Panc1 (cell line): ENCODE measurements around the gene GPD2. TPM values are rescaled to one million over a fixed set of nuclear protein-coding genes. Genes with fewer than 3 reads are reported as not detected.

ENCODE experiments used
- ATAC-seq: fragments of 200-7000 bp; cut with Tn5 transposase; 2 replicates; pipeline ENCODE4 v1.9.1; 2020; ENCODE audit warnings: mild to moderate bottlenecking, moderate library complexity
- BruUV-seq: library from RNA; stranded (reverse); fragments of 400-500 nt; replicated peaks from 2 replicates; lab custom pipeline; 2021; lab: Mats Ljungman, UMichigan
- CTCF ChIA-PET: fragments of 300-600 bp; sonication (Branson Sonifier 250); formaldehyde crosslinking; loops from one replicate; lab custom pipeline; 2022; ENCODE audit warnings: antibody characterized with exemption; lab: Charles Lee
- POLR2A ChIA-PET: fragments of 300-600 bp; sonication (Branson Sonifier 250); formaldehyde crosslinking; loops from one replicate; lab custom pipeline; 2022; ENCODE audit warnings: antibody characterized with exemption; lab: Charles Lee
- DNase-seq: peaks from one replicate; pipeline ENCODE4 v3.0.0-alpha.2; 2010; ENCODE audit warnings: low read depth, low spot score
- H3K27ac ChIP-seq: 2 replicates; pipeline ENCODE4 v1.5.1; 2011; ENCODE audit warnings: mild to moderate bottlenecking, low read length, inconsistent platforms
- H3K27me3 ChIP-seq: fragments of 200-500 bp; sonication (Bioruptor generic); 2 replicates; pipeline ENCODE4 v1.6.0; 2014; ENCODE audit warnings: low read length, inconsistent platforms; ENCODE audit not compliant: control insufficient read depth, insufficient read depth
- H3K36me3 ChIP-seq: fragments of 200-500 bp; sonication (Bioruptor generic); 2 replicates; pipeline ENCODE4 v1.5.1; 2014; ENCODE audit warnings: inconsistent platforms, mild to moderate bottlenecking, low read length, moderate library complexity; ENCODE audit not compliant: control insufficient read depth, insufficient read depth
- H3K4me1 ChIP-seq: 2 replicates; pipeline ENCODE4 v1.5.1; 2011; ENCODE audit warnings: inconsistent platforms, mild to moderate bottlenecking, low read length, moderate library complexity; ENCODE audit not compliant: control insufficient read depth, insufficient read depth
- H3K4me3 ChIP-seq, 2 experiments: 2 replicates each; pipeline ENCODE4 v1.5.1; 2011 to 2012; ENCODE audit warnings: low read depth in 2 of 2, low read length in 2 of 2, mild to moderate bottlenecking in 2 of 2, inconsistent platforms in 1 of 2, moderate library complexity in 1 of 2
- H3K9me3 ChIP-seq: fragments of 200-500 bp; sonication (Bioruptor generic); 2 replicates; pipeline ENCODE4 v1.5.1; 2014; ENCODE audit warnings: low read depth, mild to moderate bottlenecking, inconsistent platforms, low read length, moderate library complexity; ENCODE audit not compliant: control insufficient read depth, insufficient read depth
- POLR2AphosphoS5 ChIP-seq: IDR thresholded peaks from 2 replicates; pipeline ENCODE4 v1.6.1; 2012; ENCODE audit warnings: mild to moderate bottlenecking, low read depth, low read length, moderate library complexity
- SIN3A ChIP-seq: IDR thresholded peaks from 2 replicates; pipeline ENCODE4 v1.6.1; 2012; ENCODE audit warnings: low read depth, mild to moderate bottlenecking, low read length, moderate library complexity, borderline replicate concordance; ENCODE audit not compliant: insufficient read depth
- TCF7L2 ChIP-seq: IDR thresholded peaks from 2 replicates; pipeline ENCODE4 v1.6.1; 2011; ENCODE audit warnings: mild to moderate bottlenecking, low read depth, low read length, inconsistent platforms
- in situ Hi-C: cut with HindIII; loops from 2 replicates; pipeline ENCODE4 v1.10.0; 2016; ENCODE audit warnings: low sequenced_read_pairs, low pct_unique_long_range_greater_than_20kb
- intact Hi-C: fragments of 100-400 bp; cut with micrococcal nuclease; formaldehyde crosslinking; loops from one replicate; pipeline ENCODE4 v1.10.0; 2022; ENCODE audit not compliant: unreplicated experiment
- total RNA-seq: library from RNA; stranded (reverse); gene quantifications from one replicate; pipeline ENCODE4 v1.2.1, GENCODE V29; 2021; ENCODE audit not compliant: unreplicated experiment
- TF ChIP-seq, protein P1 (sequence below): fragments of 450-650 bp; IDR thresholded peaks from 2 replicates; pipeline ENCODE4 v1.5.1; 2017; ENCODE audit warnings: mild to moderate bottlenecking
- TF ChIP-seq, protein P2 (sequence below), 2 experiments: IDR thresholded peaks; 2 replicates each; pipeline ENCODE4 v1.6.1; 2011 to 2012; ENCODE audit warnings: low read depth in 2 of 2, control low read depth in 1 of 2, low read length in 1 of 2, mild to moderate bottlenecking in 1 of 2, moderate library complexity in 1 of 2; ENCODE audit not compliant: insufficient read depth in 1 of 2

GPD2 gene
- total RNA-seq, 1 experiment from 2014 or later = 27.5 TPM

DNA sequence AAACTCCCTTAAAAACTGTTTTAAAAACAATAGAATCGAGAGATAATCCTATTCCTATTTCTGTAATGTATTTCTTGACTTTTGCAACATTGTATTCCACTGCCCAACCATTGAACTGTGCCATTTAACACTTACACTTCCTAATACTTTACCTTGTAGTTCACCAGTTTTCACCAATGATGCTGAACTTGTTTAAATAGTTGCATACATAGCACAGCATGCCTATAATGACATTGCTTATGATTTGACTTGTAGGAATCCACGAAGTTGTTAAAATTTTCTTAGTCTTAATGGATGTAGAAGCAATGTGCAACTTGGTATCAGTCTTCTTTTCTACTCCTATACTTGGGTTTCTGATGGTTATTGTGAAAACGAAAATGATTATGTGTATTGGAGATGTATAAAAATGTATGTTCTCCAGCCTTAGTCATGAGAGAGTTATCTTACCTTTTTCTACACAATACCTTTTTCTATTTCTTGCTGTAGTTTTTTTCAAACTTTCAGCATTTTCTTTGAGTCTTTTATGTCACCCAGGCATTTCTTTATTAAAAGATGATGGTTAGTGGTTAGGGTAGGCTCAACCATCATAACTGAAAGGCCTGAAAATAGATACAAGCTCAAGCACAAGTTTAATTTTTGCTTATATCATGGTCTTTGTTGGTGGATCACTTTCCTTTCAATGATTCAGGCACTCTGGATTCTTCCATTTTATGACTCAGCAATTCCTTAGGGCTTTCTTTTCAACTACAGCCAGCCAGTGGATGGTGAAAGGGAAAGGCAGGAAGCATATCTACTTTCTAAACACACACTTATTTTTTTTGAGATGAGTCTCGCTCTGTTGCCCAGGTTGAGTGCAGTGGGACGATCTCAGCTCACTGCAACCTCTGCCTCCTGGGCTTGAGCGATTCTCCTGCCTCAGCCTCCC lies 9.4 kb downstream of the GPD2 start:
- no peak overlapping the region for H3K4me3 ChIP-seq
- ATAC-seq = no peak
- H3K4me1 ChIP-seq = no peaks in the 10 kb centered on the region
- POLR2A ChIA-PET = no interaction called here
- CTCF ChIA-PET = no interaction called here
- H3K9me3 ChIP-seq = no peaks in the 10 kb centered on the region
- no TSS peak for BruUV-seq
- no peak for DNase-seq
- H3K36me3 ChIP-seq = no peaks in the 10 kb centered on the region
- no peak for TF ChIP-seq POLR2AphosphoS5
- TF ChIP-seq, protein P1, sequence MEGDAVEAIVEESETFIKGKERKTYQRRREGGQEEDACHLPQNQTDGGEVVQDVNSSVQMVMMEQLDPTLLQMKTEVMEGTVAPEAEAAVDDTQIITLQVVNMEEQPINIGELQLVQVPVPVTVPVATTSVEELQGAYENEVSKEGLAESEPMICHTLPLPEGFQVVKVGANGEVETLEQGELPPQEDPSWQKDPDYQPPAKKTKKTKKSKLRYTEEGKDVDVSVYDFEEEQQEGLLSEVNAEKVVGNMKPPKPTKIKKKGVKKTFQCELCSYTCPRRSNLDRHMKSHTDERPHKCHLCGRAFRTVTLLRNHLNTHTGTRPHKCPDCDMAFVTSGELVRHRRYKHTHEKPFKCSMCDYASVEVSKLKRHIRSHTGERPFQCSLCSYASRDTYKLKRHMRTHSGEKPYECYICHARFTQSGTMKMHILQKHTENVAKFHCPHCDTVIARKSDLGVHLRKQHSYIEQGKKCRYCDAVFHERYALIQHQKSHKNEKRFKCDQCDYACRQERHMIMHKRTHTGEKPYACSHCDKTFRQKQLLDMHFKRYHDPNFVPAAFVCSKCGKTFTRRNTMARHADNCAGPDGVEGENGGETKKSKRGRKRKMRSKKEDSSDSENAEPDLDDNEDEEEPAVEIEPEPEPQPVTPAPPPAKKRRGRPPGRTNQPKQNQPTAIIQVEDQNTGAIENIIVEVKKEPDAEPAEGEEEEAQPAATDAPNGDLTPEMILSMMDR = no peak
- no peak for TF ChIP-seq TCF7L2
- no peak for TF ChIP-seq SIN3A
- TF ChIP-seq, protein P2, sequence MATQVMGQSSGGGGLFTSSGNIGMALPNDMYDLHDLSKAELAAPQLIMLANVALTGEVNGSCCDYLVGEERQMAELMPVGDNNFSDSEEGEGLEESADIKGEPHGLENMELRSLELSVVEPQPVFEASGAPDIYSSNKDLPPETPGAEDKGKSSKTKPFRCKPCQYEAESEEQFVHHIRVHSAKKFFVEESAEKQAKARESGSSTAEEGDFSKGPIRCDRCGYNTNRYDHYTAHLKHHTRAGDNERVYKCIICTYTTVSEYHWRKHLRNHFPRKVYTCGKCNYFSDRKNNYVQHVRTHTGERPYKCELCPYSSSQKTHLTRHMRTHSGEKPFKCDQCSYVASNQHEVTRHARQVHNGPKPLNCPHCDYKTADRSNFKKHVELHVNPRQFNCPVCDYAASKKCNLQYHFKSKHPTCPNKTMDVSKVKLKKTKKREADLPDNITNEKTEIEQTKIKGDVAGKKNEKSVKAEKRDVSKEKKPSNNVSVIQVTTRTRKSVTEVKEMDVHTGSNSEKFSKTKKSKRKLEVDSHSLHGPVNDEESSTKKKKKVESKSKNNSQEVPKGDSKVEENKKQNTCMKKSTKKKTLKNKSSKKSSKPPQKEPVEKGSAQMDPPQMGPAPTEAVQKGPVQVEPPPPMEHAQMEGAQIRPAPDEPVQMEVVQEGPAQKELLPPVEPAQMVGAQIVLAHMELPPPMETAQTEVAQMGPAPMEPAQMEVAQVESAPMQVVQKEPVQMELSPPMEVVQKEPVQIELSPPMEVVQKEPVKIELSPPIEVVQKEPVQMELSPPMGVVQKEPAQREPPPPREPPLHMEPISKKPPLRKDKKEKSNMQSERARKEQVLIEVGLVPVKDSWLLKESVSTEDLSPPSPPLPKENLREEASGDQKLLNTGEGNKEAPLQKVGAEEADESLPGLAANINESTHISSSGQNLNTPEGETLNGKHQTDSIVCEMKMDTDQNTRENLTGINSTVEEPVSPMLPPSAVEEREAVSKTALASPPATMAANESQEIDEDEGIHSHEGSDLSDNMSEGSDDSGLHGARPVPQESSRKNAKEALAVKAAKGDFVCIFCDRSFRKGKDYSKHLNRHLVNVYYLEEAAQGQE (IDR thresholded peaks at IDR 0.05; ENCODE audit: insufficient read depth in 1 of 2, low read depth in 2 of 2, low read length in 1 of 2) = no peak
- H3K27ac ChIP-seq = no peak overlapping the region
- intact Hi-C loops (no loop called here), in situ Hi-C loops (no loop called here)
- no peaks in the 10 kb centered on the region for H3K27me3 ChIP-seq

DNA sequence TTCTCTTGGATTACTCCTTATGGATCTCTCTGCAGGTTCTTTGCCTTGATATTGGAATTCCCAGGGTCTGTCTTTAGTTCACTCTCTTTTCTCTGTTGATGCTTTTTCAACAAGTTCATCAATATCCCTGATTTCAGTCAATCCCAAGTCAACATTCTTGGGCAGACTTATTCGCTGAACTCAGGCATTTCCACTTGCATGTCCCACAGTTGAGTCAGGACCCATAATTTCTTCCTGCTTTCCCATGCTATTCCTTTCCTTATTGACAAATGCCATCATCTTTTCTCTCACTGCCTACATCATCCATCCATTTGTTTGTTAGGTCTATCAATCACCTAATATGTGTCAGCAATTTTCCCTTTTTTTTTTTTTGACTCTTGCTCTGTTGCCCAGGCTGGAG lies 11.6 kb downstream of the GPD2 start:
- in situ Hi-C loops (no loop called here), intact Hi-C loops (no loop called here)
- H3K27ac ChIP-seq = no peak overlapping the region
- no peak overlapping the region for H3K4me3 ChIP-seq
- CTCF ChIA-PET = no interaction called here
- ATAC-seq (no peak), DNase-seq (no peak)
- H3K36me3 ChIP-seq = no peaks in the 10 kb centered on the region
- no peaks in the 10 kb centered on the region for H3K4me1 ChIP-seq
- no TSS peak for BruUV-seq
- no peak for TF ChIP-seq TCF7L2
- TF ChIP-seq, protein P1 = no peak
- H3K27me3 ChIP-seq = no peaks in the 10 kb centered on the region
- no peaks in the 10 kb centered on the region for H3K9me3 ChIP-seq
- POLR2A ChIA-PET = no interaction called here
